PFSK-1 (cell line): Measurements from ENCODE around the gene PAQR5.

Source experiments
- FOXP2 ChIP-seq: optimal IDR thresholded peaks from 2 replicates; pipeline ENCODE3; 2011; ENCODE audit warnings: borderline replicate concordance, control low read depth, inconsistent platforms; ENCODE audit not compliant: insufficient read depth; ENCODE audit errors: extremely low read length, extremely low read depth
- POLR2AphosphoS5 ChIP-seq: IDR thresholded peaks from 2 replicates; pipeline ENCODE4 v1.6.1; 2012; ENCODE audit warnings: low read depth, mild to moderate bottlenecking, control low read depth, low read length, moderate library complexity
- REST ChIP-seq, 2 experiments: IDR thresholded peaks; 2 replicates each; pipeline versions ENCODE4 v1.6.1 to v1.8.0; 2011 to 2012; ENCODE audit warnings: low read depth in 2 of 2, low read length in 2 of 2, control low read depth in 1 of 2, inconsistent platforms in 1 of 2, mild to moderate bottlenecking in 1 of 2, moderate library complexity in 1 of 2; ENCODE audit not compliant: insufficient read depth in 1 of 2
- SIN3A ChIP-seq: IDR thresholded peaks from 2 replicates; pipeline ENCODE4 v1.6.1; 2012; ENCODE audit warnings: mild to moderate bottlenecking, low read length, moderate library complexity, borderline replicate concordance; ENCODE audit not compliant: insufficient read depth
- TAF1 ChIP-seq: IDR thresholded peaks from 2 replicates; pipeline ENCODE4 v1.6.1; 2012; ENCODE audit warnings: low read length, control low read depth, borderline replicate concordance; ENCODE audit not compliant: insufficient read depth

Gene PAQR5

DNA sequence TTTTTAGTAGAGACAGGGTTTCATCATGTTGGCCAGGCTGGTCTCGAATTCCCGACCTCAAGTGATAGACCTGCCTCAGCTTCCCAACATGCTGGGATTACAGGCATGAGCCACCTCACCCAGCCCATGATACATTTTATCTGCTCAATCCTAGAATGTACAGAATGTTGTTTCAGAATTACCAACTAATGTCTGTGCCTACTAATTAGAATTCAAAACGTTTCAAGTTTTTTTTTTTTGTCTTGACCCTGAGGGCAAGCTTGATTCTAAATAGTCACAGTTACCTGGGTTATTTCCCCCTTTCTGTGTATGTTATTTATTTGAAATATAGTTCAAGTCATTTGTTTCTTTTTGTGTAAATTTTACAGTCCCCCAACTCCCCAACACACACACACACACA is 110.1 kb downstream of the PAQR5 start:
- no peak for TF ChIP-seq FOXP2
- TF ChIP-seq REST (IDR thresholded peaks at IDR 0.05; ENCODE audit: insufficient read depth in 1 of 2, low read depth in 2 of 2, low read length in 2 of 2), result no peak

DNA sequence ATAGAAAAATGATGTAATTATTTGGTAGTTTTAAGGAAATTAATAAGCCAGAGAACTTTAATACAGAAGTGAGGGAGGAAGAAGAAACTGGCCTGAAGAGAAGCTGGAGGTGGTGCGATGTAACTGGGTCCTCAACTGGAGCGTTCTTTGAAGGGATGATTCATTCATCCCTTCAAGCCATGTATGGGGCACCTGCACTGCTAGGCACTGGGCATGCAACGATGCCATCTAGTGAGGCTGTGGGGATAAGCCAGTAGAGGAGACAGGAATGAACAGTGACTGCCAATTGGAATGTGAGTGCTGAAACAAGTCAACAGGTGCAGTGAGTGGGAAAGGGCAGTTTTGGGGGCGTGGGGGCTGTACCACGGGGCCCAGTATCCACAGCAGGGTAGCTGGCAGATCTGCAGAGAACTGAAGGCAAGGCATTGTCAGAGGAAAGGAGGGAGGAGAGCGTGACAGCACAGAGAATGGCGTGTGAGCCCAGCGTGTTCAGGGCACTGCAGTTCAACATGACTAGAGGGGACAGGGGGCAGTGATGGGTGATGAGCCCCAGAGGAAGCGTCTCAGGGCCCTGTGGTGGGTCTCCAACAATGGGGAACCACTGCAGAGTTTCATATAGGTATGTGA is 111.6 kb downstream of the PAQR5 start:
- no peak for TF ChIP-seq SIN3A
- no peak for TF ChIP-seq POLR2AphosphoS5
- no peak for TF ChIP-seq FOXP2
- no peak for TF ChIP-seq TAF1
- TF ChIP-seq REST (IDR thresholded peaks at IDR 0.05; ENCODE audit: insufficient read depth in 1 of 2, low read depth in 2 of 2, low read length in 2 of 2), result no peak

- TF ChIP-seq REST (IDR thresholded peaks at IDR 0.05; ENCODE audit: insufficient read depth in 1 of 2, low read depth in 2 of 2, low read length in 2 of 2), result no peak
- no peak for TF ChIP-seq SIN3A
- TF ChIP-seq FOXP2, result no peak
- TF ChIP-seq TAF1, result no peak
- no peak for TF ChIP-seq POLR2AphosphoS5
These were observed 113.6 kb downstream of the PAQR5 start for GRCh38 chr15:69412274-69412673.

DNA sequence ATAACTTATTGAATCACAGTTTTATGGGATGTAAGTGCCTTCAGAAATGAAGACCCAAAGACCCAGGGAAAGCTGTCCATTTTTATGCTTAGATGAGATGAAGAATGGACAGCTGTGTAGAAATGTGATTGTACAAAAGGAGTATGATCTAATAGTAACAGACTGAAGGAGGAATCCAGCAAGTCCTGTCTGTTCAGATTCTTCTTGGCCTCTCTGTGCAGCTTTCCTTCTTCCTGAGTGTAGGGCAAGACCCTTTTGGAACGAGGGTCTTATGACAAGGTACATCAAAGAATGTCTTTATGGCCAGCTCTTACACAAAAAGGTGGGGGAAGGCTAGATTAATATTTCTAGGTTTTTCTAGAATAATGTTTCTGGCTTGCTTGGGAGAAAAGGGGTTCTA is 114.0 kb downstream of the PAQR5 start:
- TF ChIP-seq TAF1 (no peak), FOXP2 (no peak), SIN3A (no peak), REST (IDR thresholded peaks at IDR 0.05; ENCODE audit: insufficient read depth in 1 of 2, low read depth in 2 of 2, low read length in 2 of 2) (no peak), POLR2AphosphoS5 (no peak)

DNA sequence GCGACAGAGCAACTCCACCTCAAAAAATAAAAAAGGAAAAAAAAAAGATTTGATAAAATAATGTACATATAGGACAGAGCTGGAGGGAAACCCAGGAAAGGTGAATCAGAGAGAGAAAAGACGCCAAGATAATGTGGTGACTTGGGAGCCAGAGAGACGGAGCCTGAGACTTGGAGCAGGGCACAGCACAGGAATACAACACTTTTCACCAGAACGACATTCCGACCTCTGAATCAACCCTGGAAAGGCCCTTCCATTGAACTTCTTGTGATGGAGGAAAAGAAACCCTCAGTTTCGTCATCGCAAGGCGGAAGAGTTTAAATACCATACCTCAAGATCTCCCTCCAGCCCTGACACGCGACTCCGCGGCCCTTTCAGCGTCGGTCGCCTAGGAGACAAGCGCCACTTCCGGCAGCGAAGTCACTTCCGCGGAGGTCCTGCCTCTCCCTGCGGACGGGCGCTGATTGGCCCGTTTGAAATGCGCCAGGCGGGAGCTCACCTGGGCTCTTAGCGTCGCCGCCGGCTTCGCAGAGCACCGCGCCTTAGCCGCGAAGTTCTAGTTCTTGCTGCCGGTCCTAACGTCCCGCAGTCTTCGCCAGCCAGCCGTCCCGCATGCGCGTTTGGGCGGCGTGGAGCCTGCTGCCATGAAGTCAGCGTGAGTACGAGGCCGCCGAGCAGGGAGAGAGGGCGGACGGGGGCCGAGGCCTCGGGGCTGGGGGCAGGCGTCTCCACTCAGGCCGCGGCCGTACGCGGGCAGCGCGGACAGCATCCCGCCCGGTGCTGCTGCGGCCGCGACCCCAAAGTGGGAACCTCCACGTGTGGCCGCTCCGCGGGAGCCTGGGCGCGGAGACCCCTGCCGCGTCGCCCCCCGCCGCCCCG is 115.3 kb downstream of the PAQR5 start, which contains the start of gene KIF23:
TSS of gene KIF23 (plus strand) at position 528 of the 879 bp plus-strand sequence. CDS start at position 645, 117 bp downstream.
- TF ChIP-seq REST (IDR thresholded peaks at IDR 0.05; ENCODE audit: insufficient read depth in 1 of 2, low read depth in 2 of 2, low read length in 2 of 2) (no peak), FOXP2 (no peak), TAF1 (peak; percentile 62; the same call in 1 of the 2 replicates), POLR2AphosphoS5 (peak; percentile 54; the same call in 1 of the 2 replicates), SIN3A (peak; percentile 98)
